NOMO-1 treated with dmso at 0.1 percent for 144 hours (cell line): ENCODE results near the gene TSC22D3.
A peak's percentile ranks its signal among the peaks of the same experiment; 100 is the strongest.

ENCODE experiments used
- DNase-seq: peaks from one replicate; lab custom pipeline; 2025; ENCODE audit not compliant: unreplicated experiment; lab: John Stamatoyannopoulos, UW

TSC22D3 gene

GRCh38 chrX:107760304-107761077 is 15.1 kb downstream of the TSC22D3 start:
- no peak for DNase-seq

- DNase-seq: no peak
These were observed 17.3 kb downstream of the TSC22D3 start for GRCh38 chrX:107758231-107758766.

GRCh38 chrX:107755721-107756120 is 19.9 kb downstream of the TSC22D3 start:
- DNase-seq: no peak

GRCh38 chrX:107753187-107753586 is 22.4 kb downstream of the TSC22D3 start:
- DNase-seq: peak; percentile 43

GRCh38 chrX:107752714-107753113 is 22.9 kb downstream of the TSC22D3 start:
- no peak for DNase-seq

- DNase-seq: no peak
These were observed 23.5 kb downstream of the TSC22D3 start for GRCh38 chrX:107752043-107752442.

GRCh38 chrX:107750861-107751445 is 24.6 kb downstream of the TSC22D3 start:
- no peak for DNase-seq

GRCh38 chrX:107750263-107750662 is 25.3 kb downstream of the TSC22D3 start:
- no peak for DNase-seq

GRCh38 chrX:107748506-107748905 is 27.1 kb downstream of the TSC22D3 start:
- DNase-seq: no peak

- no peak for DNase-seq
These were observed 27.9 kb downstream of the TSC22D3 start for GRCh38 chrX:107747596-107748161.

- DNase-seq: no peak
These were observed 30.7 kb downstream of the TSC22D3 start for GRCh38 chrX:107744868-107745267.

- DNase-seq: no peak
These were observed 31.6 kb downstream of the TSC22D3 start for GRCh38 chrX:107743995-107744394.

GRCh38 chrX:107742700-107743191 is 32.8 kb downstream of the TSC22D3 start:
- DNase-seq: no peak

GRCh38 chrX:107741404-107741790 is 34.2 kb downstream of the TSC22D3 start:
- no peak for DNase-seq

- DNase-seq: no peak
These were observed 36.0 kb downstream of the TSC22D3 start for GRCh38 chrX:107739541-107739940.

GRCh38 chrX:107738768-107739167 is 36.8 kb downstream of the TSC22D3 start:
- DNase-seq: no peak

GRCh38 chrX:107738272-107738671 is 37.3 kb downstream of the TSC22D3 start:
- DNase-seq: no peak

GRCh38 chrX:107736781-107737531 is 38.6 kb downstream of the TSC22D3 start:
- DNase-seq: no peak

- DNase-seq: no peak
These were observed 40.9 kb downstream of the TSC22D3 start for GRCh38 chrX:107734646-107735045.

GRCh38 chrX:107733686-107734085 is 41.9 kb downstream of the TSC22D3 start:
- no peak for DNase-seq

GRCh38 chrX:107731831-107732502 is 43.6 kb downstream of the TSC22D3 start:
- DNase-seq: no peak
